Kidney (tissue), 14 donors: Measurements from ENCODE around the gene GPR183. TPM values are rescaled to one million over a fixed set of nuclear protein-coding genes. Genes with fewer than 3 reads are reported as not detected.

ENCODE experiments used
- DNase-seq, 5 donors: peaks; one replicate each; pipeline ENCODE4 v3.0.0-alpha.2; 2013 to 2020
- FAIRE-seq: peaks from 2 replicates; lab custom pipeline; 2012; peaks lifted over from hg19 to GRCh38; lab: Jason Lieb, UNC
- H3K27ac ChIP-seq, 2 donors: one replicate each; pipeline ENCODE4 v1.7.0; 2013; ENCODE audit warnings: low read depth in 2 of 2, low read length in 2 of 2, inconsistent platforms in 1 of 2
- H3K27me3 ChIP-seq: one replicate; pipeline ENCODE4 v1.7.1; 2013; ENCODE audit warnings: low read length, inconsistent platforms; ENCODE audit not compliant: control insufficient read depth, insufficient read depth
- H3K36me3 ChIP-seq, 3 donors: one replicate each; pipeline versions ENCODE4 v1.7.0 to v1.7.1; 2013; ENCODE audit warnings: low read length in 3 of 3, control low read depth in 1 of 3, inconsistent platforms in 1 of 3; ENCODE audit not compliant: insufficient read depth in 3 of 3, control insufficient read depth in 2 of 3
- H3K4me1 ChIP-seq, 3 donors: one replicate each; pipeline versions ENCODE4 v1.7.0 to v1.7.1; 2013; ENCODE audit warnings: low read length in 3 of 3, inconsistent platforms in 1 of 3, low read depth in 1 of 3; ENCODE audit not compliant: control insufficient read depth in 2 of 3, insufficient read depth in 2 of 3
- H3K4me3 ChIP-seq, 3 donors: one replicate each; pipeline versions ENCODE4 v1.7.0 to v1.8.1; 2013; ENCODE audit warnings: low read length in 3 of 3, control low read depth in 1 of 3, inconsistent platforms in 1 of 3
- H3K9ac ChIP-seq, 3 donors: one replicate each; pipeline versions ENCODE4 v1.7.0 to v1.7.1; 2013; ENCODE audit warnings: low read length in 3 of 3, control low read depth in 1 of 3, inconsistent platforms in 1 of 3
- H3K9me3 ChIP-seq, 3 donors: one replicate each; pipeline versions ENCODE4 v1.7.0 to v1.7.1; 2013; ENCODE audit warnings: low read length in 3 of 3, control low read depth in 1 of 3, inconsistent platforms in 1 of 3; ENCODE audit not compliant: control insufficient read depth in 2 of 3, insufficient read depth in 1 of 3
- CTCF ChIP-seq: IDR thresholded peaks from 3 replicates; pipeline ENCODE4 v1.5.1; 2012; ENCODE audit warnings: mild to moderate bottlenecking, moderate library complexity, borderline replicate concordance; ENCODE audit not compliant: insufficient read depth; ENCODE audit errors: extremely low read depth
- intact Hi-C: fragments of 100-400 bp; cut with DNase I; formaldehyde crosslinking; loops from one replicate; pipeline ENCODE4 v1.11.1; 2022
- polyA plus RNA-seq: library from polyadenylated mRNA; stranded (reverse); fragments of 350-450 nt; fragmentation: Illumina TruSeq; extraction: RNeasy Lipid Tissue Mini Kit (QIAGEN cat#74804); gene quantifications from one replicate; pipeline ENCODE4 v1.2.3, GENCODE V29; 2014; ENCODE audit warnings: low read depth, low replicate concordance; ENCODE audit not compliant: insufficient read depth
- total RNA-seq: library from RNA; stranded (reverse); fragmentation: NEBNext Ultra II Directional; extraction: Animal tissue kit (Norgen Biotek cat#: 25700); gene quantifications from one replicate; pipeline ENCODE4 v1.2.1, GENCODE V29; 2021
- donor health status: control.
- donor health status: control.
- donor health status: control.
- donor health status: control.
- donor health status: control.
- donor health status: DM: yes; HTN: yes; CAD: no.
- donor health status: Normal renal cell carcinoma (clear cell type).

The GPR183 gene
- total and polyA plus RNA-seq, 2 donors from 2014 or later: 1.7 to 11.8 TPM

- Histone ChIP-seq H3K4me3 (no peak overlapping the region), H3K27me3 (no peaks in the 10 kb centered on the region), H3K27ac (no peak overlapping the region), H3K36me3 (no peaks in the 10 kb centered on the region), H3K9me3 (no peaks in the 10 kb centered on the region), H3K4me1 (no peaks in the 10 kb centered on the region), H3K9ac (no peak overlapping the region)
- no peak for FAIRE-seq
- no peak for DNase-seq
- intact Hi-C loops: loop anchor here (10.0 kb wide), 1 partner anchor 86 kb away; no protein-coding TSS in a partner anchor
- no peak for TF ChIP-seq CTCF
Measured at GRCh38 chr13:99261059-99261458, 46.1 kb downstream of the GPR183 start.

- Histone ChIP-seq H3K4me1 (no peaks in the 10 kb centered on the region), H3K9ac (no peak overlapping the region), H3K27ac (no peak overlapping the region), H3K36me3 (peaks cover 0 to 3% (median 0%) of the 10 kb centered on the region in 3 donors), H3K27me3 (no peaks in the 10 kb centered on the region), H3K4me3 (no peak overlapping the region), H3K9me3 (no peaks in the 10 kb centered on the region)
- intact Hi-C loops: loop anchor here (10.0 kb wide), 1 partner anchor 85 kb away; no protein-coding TSS in a partner anchor
- no peak for TF ChIP-seq CTCF
- DNase-seq: no peak
- FAIRE-seq: no peak
Measured at GRCh38 chr13:99260216-99260615, 47.0 kb downstream of the GPR183 start.

- H3K4me3 ChIP-seq: no peak overlapping the region
- no peaks in the 10 kb centered on the region for H3K9me3 ChIP-seq
- no peak overlapping the region for H3K9ac ChIP-seq
- H3K36me3 ChIP-seq: peaks cover 0 to 8% (median 0%) of the 10 kb centered on the region in 3 donors
- H3K27me3 ChIP-seq: no peaks in the 10 kb centered on the region
- intact Hi-C loops: no loop called here
- DNase-seq (no peak), FAIRE-seq (no peak)
- no peaks in the 10 kb centered on the region for H3K4me1 ChIP-seq
- no peak for TF ChIP-seq CTCF
- no peak overlapping the region for H3K27ac ChIP-seq
Measured at GRCh38 chr13:99258946-99259345, 48.3 kb downstream of the GPR183 start.
